Measurements from ENCODE around the gene ATP1A4. TPM values are rescaled to one million over a fixed set of nuclear protein-coding genes. Genes with fewer than 3 reads are reported as not detected.

ATP1A4 gene
- total and polyA plus RNA-seq, 2 of the 8 experiments (the other 6 are each of a cell fraction or from before 2014, with no cell fraction given) = 0.48 to 0.61 TPM

- TF ChIP-seq SUZ12 (IDR thresholded peaks at IDR 0.05; ENCODE audit: low read length) (no peak), CREB1 (IDR thresholded peaks at IDR 0.05) (no peak), ATF3 (IDR thresholded peaks at IDR 0.05; ENCODE audit: insufficient read depth, low read depth, low read length) (no peak), BRCA1 (IDR thresholded peaks at IDR 0.05; ENCODE audit: low read depth, low read length) (no peak), GABPA (IDR thresholded peaks at IDR 0.05; ENCODE audit: borderline replicate concordance, insufficient read depth, low read length) (no peak), MAX (IDR thresholded peaks at IDR 0.05) (no peak), CHD2 (IDR thresholded peaks at IDR 0.05; ENCODE audit: low read length) (no peak), SP2 (IDR thresholded peaks at IDR 0.05; ENCODE audit: low read length) (no peak), BCL11A (IDR thresholded peaks at IDR 0.05; ENCODE audit: low read depth in 2 of 2, low read length in 2 of 2) (no peak), POLR2A (IDR thresholded peaks at IDR 0.05; ENCODE audit: control extremely low read depth in 1 of 2, low read depth in 2 of 2, low read length in 2 of 2) (no peak), TEAD4 (IDR thresholded peaks at IDR 0.05; ENCODE audit: low read depth, low read length) (no peak), GTF2F1 (IDR thresholded peaks at IDR 0.05; ENCODE audit: borderline replicate concordance, low read depth, low read length) (no peak), HDAC6 (IDR thresholded peaks at IDR 0.05; ENCODE audit: low read depth, low read length) (no peak), RAD21 (IDR thresholded peaks at IDR 0.05 in 1 of 2, conservative IDR thresholded peaks at IDR 0.05 in 1 of 2; ENCODE audit: low read depth in 2 of 2, low read length in 2 of 2) (no peak), CEBPB (IDR thresholded peaks at IDR 0.05; ENCODE audit: low read depth, low read length) (no peak), POLR2AphosphoS5 (IDR thresholded peaks at IDR 0.05; ENCODE audit: low read depth, low read length) (no peak), SIRT6 (IDR thresholded peaks at IDR 0.05; ENCODE audit: low read length) (no peak), BACH1 (IDR thresholded peaks at IDR 0.05; ENCODE audit: low read length) (no peak)
These were observed 81.5 kb downstream of the ATP1A4 start (continued) for GRCh38 chr1:160232911-160233310.
